NCI-H2029 (cell line): ENCODE results near the gene ENOX1.

Source experiments
- DNase-seq: peaks from one replicate; lab custom pipeline; 2025; lab: John Stamatoyannopoulos, UW

The ENOX1 gene

GRCh38 chr13:43669964-43670363 lies 116.8 kb downstream of the ENOX1 start:
- no peak for DNase-seq

- no peak for DNase-seq
Observed at GRCh38 chr13:43669101-43669500, 117.7 kb downstream of the ENOX1 start.

- DNase-seq = no peak
Observed at GRCh38 chr13:43666403-43666802, 120.4 kb downstream of the ENOX1 start.

- DNase-seq = no peak
Observed at GRCh38 chr13:43665388-43665787, 121.4 kb downstream of the ENOX1 start.

- no peak for DNase-seq
Observed at GRCh38 chr13:43664700-43665191, 122.0 kb downstream of the ENOX1 start.

- no peak for DNase-seq
Observed at GRCh38 chr13:43663474-43664090, 123.2 kb downstream of the ENOX1 start.

- DNase-seq = no peak
Observed at GRCh38 chr13:43662976-43663375, 123.8 kb downstream of the ENOX1 start.

GRCh38 chr13:43661161-43661830 lies 125.5 kb downstream of the ENOX1 start:
- no peak for DNase-seq

- no peak for DNase-seq
Observed at GRCh38 chr13:43657485-43657884, 129.3 kb downstream of the ENOX1 start.

GRCh38 chr13:43653980-43654379 lies 132.8 kb downstream of the ENOX1 start:
- DNase-seq = no peak

- DNase-seq = no peak
Observed at GRCh38 chr13:43653395-43653794, 133.4 kb downstream of the ENOX1 start.

- no peak for DNase-seq
Observed at GRCh38 chr13:43652760-43653159, 134.0 kb downstream of the ENOX1 start.

- DNase-seq = no peak
Observed at GRCh38 chr13:43650882-43651281, 135.9 kb downstream of the ENOX1 start.

- DNase-seq = no peak
Observed at GRCh38 chr13:43648733-43649132, 138.0 kb downstream of the ENOX1 start.

GRCh38 chr13:43647471-43647870 lies 139.3 kb downstream of the ENOX1 start:
- no peak for DNase-seq

GRCh38 chr13:43640476-43640875 lies 146.3 kb downstream of the ENOX1 start:
- no peak for DNase-seq

- no peak for DNase-seq
Observed at GRCh38 chr13:43631106-43631505, 155.7 kb downstream of the ENOX1 start.

- no peak for DNase-seq
Observed at GRCh38 chr13:43629691-43630480, 156.9 kb downstream of the ENOX1 start.

GRCh38 chr13:43626994-43627393 lies 159.8 kb downstream of the ENOX1 start:
- DNase-seq = no peak

GRCh38 chr13:43614063-43614462 lies 172.7 kb downstream of the ENOX1 start:
- DNase-seq = no peak

- DNase-seq = no peak
Observed at GRCh38 chr13:43611281-43612273, 175.2 kb downstream of the ENOX1 start.
